HEK293T (cell line): ENCODE measurements around the gene RAB27B.

Experiments
- CTCF ChIA-PET: fragments of 350-600 bp; formaldehyde crosslinking; extraction: SDS; loops from one replicate; lab custom pipeline; 2021; ENCODE audit warnings: antibody characterized with exemption, inconsistent platforms; lab: Yijun Ruan, JAX
- POLR2A ChIA-PET: fragments of 350-600 bp; formaldehyde crosslinking; extraction: SDS; loops from one replicate; lab custom pipeline; 2020; ENCODE audit warnings: antibody characterized with exemption, inconsistent platforms; lab: Yijun Ruan, JAX
- DNase-seq: peaks from one replicate; pipeline ENCODE4 v3.0.0; 2012; ENCODE audit warnings: mixed read lengths; ENCODE audit errors: extremely low spot score
- ARNT ChIP-seq: fragments of 450-650 bp; IDR thresholded peaks from 2 replicates; pipeline ENCODE4 v1.6.1; 2017; ENCODE audit warnings: mild to moderate bottlenecking
- BHLHE40 ChIP-seq: fragments of 450-650 bp; IDR thresholded peaks from 2 replicates; pipeline ENCODE4 v1.6.1; 2016; ENCODE audit warnings: mild to moderate bottlenecking, moderate library complexity, borderline replicate concordance
- CTBP1 ChIP-seq: fragments of 450-650 bp; IDR thresholded peaks from 2 replicates; pipeline ENCODE4 v1.6.1; 2016; ENCODE audit warnings: borderline replicate concordance
- ELF4 ChIP-seq: fragments of 450-650 bp; IDR thresholded peaks from 2 replicates; pipeline ENCODE4 v1.6.1; 2017; ENCODE audit warnings: antibody characterized with exemption
- FOXA1 ChIP-seq: fragments of 450-650 bp; IDR thresholded peaks from 2 replicates; pipeline ENCODE4 v1.6.1; 2016; ENCODE audit warnings: mild to moderate bottlenecking
- FOXK2 ChIP-seq: fragments of 450-650 bp; IDR thresholded peaks from 2 replicates; pipeline ENCODE4 v1.6.1; 2016; ENCODE audit warnings: mild to moderate bottlenecking
- FOXM1 ChIP-seq: fragments of 450-650 bp; IDR thresholded peaks from 2 replicates; pipeline ENCODE4 v1.6.1; 2017; ENCODE audit warnings: mild to moderate bottlenecking, borderline replicate concordance
- HDGF ChIP-seq: fragments of 450-650 bp; IDR thresholded peaks from 2 replicates; pipeline ENCODE4 v1.6.1; 2017; ENCODE audit warnings: antibody characterized with exemption, borderline replicate concordance
- L3MBTL2 ChIP-seq: fragments of 450-650 bp; conservative IDR thresholded peaks from 2 replicates; pipeline ENCODE4 v1.6.1; 2016; ENCODE audit warnings: mild to moderate bottlenecking
- LEF1 ChIP-seq: fragments of 450-650 bp; IDR thresholded peaks from 2 replicates; pipeline ENCODE4 v1.6.1; 2017; ENCODE audit warnings: mild to moderate bottlenecking, borderline replicate concordance
- NFRKB ChIP-seq: fragments of 450-650 bp; IDR thresholded peaks from 2 replicates; pipeline ENCODE4 v1.6.1; 2016; ENCODE audit warnings: mild to moderate bottlenecking, moderate library complexity
- SP1 ChIP-seq: fragments of 450-650 bp; IDR thresholded peaks from 2 replicates; pipeline ENCODE4 v1.6.1; 2017
- SUZ12 ChIP-seq: fragments of 450-650 bp; IDR thresholded peaks from 2 replicates; pipeline ENCODE4 v1.6.1; 2016; ENCODE audit warnings: mild to moderate bottlenecking
- TARDBP ChIP-seq: fragments of 450-650 bp; IDR thresholded peaks from 2 replicates; pipeline ENCODE4 v1.6.1; 2016
- ZNF384 ChIP-seq: fragments of 450-650 bp; IDR thresholded peaks from 2 replicates; pipeline ENCODE4 v1.6.1; 2016
- TF ChIP-seq, protein P1 (sequence below): fragments of 450-650 bp; IDR thresholded peaks from 2 replicates; pipeline ENCODE4 v1.6.1; 2016

Gene RAB27B

DNA sequence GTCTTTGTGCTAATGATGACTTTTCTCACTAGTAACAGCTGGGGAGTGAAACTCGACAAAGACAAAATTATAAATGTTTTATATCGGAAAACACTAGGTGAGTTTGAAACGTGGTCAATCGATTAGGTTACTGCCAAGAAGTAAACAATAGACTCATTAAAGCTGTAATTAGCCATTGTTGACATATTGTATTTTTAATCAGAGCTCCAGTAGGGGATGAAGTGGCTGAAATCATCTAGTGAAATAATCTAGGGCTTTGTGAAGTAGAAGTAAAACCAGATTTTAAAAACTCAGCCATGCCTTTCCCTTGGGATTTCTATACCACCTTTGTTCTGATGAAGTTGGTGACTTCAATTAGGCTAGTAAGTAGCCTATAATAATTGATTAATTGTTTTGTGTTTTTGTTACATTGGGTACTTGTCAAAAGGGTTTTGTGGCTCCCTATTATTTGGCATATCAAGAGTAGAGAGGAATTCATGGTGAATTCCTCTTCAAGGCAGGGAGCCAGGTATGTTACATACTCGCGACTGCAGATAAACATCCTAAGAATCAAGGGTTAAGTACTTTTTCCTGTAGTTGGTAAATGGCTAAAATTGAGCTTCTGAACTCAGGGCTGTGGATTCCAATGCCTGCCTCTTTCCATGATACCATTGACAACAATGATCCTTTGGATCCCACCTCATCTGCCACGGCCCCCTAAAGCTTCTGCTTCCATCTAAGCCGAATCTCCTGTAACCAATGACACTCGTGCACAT is 31.6 kb downstream of the RAB27B start:
- TF ChIP-seq FOXA1 (no peak), FOXK2 (no peak), ZNF384 (no peak), L3MBTL2 (no peak), TARDBP (no peak), ELF4 (no peak), CTBP1 (no peak), LEF1 (no peak)
- TF ChIP-seq, protein P1, sequence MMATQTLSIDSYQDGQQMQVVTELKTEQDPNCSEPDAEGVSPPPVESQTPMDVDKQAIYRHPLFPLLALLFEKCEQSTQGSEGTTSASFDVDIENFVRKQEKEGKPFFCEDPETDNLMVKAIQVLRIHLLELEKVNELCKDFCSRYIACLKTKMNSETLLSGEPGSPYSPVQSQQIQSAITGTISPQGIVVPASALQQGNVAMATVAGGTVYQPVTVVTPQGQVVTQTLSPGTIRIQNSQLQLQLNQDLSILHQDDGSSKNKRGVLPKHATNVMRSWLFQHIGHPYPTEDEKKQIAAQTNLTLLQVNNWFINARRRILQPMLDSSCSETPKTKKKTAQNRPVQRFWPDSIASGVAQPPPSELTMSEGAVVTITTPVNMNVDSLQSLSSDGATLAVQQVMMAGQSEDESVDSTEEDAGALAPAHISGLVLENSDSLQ = no peak
- ChIA-PET CTCF (no interaction called here), POLR2A (no interaction called here)
- DNase-seq = no peak

DNA sequence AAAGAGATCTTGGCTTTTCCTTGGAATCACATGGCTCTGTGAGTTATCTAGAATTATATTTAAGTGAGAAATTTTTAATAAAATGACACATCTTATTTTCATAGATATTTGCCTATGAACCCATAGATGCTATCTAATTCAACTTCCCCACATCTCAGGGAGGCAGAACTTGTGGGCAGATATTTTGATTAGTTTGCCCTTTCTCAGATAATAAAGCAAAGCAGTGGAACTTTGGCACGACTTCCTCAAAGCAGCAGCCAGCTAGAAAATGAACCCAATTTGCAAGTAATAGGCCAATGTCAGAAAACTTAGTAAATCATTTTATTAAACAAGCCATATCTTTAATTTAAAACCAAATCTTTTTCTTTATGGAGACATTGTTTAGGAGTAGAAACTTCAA is 32.7 kb downstream of the RAB27B start:
- TF ChIP-seq LEF1 = no peak
- TF ChIP-seq HDGF = no peak
- no peak for TF ChIP-seq SP1
- no peak for TF ChIP-seq FOXM1
- TF ChIP-seq ZNF384 = no peak
- no peak for TF ChIP-seq BHLHE40
- TF ChIP-seq, protein P1 = no peak
- TF ChIP-seq ELF4 = no peak
- TF ChIP-seq FOXK2 = no peak
- TF ChIP-seq TARDBP = no peak
- TF ChIP-seq CTBP1 = no peak
- TF ChIP-seq NFRKB = no peak
- no peak for TF ChIP-seq SUZ12
- ChIA-PET CTCF (no interaction called here), POLR2A (no interaction called here)
- no peak for DNase-seq

DNA sequence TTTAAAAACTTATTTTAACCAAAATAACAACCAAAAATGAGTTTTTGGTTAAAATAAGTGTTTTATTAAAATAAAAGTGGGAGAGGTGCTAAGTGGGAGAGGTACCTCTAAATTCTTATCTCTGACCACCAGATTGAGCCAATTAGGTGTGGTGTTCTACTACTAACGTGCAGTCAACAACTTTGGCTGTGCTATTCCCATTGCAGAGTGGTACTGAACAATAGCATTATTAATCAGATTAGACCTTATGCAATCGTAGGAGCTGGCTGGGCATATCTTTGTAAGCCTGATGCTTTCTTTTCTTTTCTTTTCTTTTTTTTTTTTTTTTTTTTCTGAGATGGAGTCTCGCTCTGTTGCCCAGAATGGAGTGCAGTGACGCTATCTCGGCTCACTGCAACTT is 38.9 kb downstream of the RAB27B start:
- ChIA-PET CTCF (no interaction called here), POLR2A (no interaction called here)
- DNase-seq = no peak
- TF ChIP-seq CTBP1 = no peak
- no peak for TF ChIP-seq TARDBP
- no peak for TF ChIP-seq ZNF384
- TF ChIP-seq, protein P1 = no peak
- TF ChIP-seq BHLHE40 = no peak
- TF ChIP-seq NFRKB = no peak
- no peak for TF ChIP-seq HDGF
- no peak for TF ChIP-seq ELF4
- no peak for TF ChIP-seq FOXM1
- TF ChIP-seq L3MBTL2 = no peak
- TF ChIP-seq SUZ12 = no peak
- no peak for TF ChIP-seq FOXA1

DNA sequence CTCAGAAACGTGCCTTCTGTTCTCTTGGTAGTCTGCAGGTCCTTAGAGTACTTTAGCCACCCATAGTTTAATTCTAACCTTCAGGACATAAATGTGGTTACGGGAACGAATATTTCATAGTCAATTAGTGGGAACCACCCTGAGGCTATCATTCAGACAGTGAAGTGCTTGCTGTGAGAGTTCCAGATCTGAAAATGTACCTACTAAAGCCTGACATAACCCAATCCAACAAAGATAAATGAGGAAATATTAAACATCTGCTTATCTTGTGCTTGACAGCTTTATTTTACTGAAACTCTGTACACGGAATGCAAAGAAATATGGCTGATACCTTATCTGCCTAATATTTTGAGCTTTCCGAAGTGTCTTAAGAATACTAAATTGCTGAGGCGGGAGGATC is 43.0 kb downstream of the RAB27B start:
- TF ChIP-seq, protein P1 = no peak
- TF ChIP-seq SUZ12 = no peak
- TF ChIP-seq FOXK2 = no peak
- no peak for TF ChIP-seq HDGF
- no peak for TF ChIP-seq ZNF384
- TF ChIP-seq NFRKB = no peak
- TF ChIP-seq FOXA1 = no peak
- TF ChIP-seq CTBP1 = no peak
- no peak for TF ChIP-seq ARNT
- TF ChIP-seq L3MBTL2 = no peak
- no peak for TF ChIP-seq LEF1
- no peak for TF ChIP-seq BHLHE40
- no peak for TF ChIP-seq TARDBP
- TF ChIP-seq FOXM1 = no peak
- TF ChIP-seq ELF4 = no peak
- no peak for TF ChIP-seq SP1
- CTCF ChIA-PET = no interaction called here

DNA sequence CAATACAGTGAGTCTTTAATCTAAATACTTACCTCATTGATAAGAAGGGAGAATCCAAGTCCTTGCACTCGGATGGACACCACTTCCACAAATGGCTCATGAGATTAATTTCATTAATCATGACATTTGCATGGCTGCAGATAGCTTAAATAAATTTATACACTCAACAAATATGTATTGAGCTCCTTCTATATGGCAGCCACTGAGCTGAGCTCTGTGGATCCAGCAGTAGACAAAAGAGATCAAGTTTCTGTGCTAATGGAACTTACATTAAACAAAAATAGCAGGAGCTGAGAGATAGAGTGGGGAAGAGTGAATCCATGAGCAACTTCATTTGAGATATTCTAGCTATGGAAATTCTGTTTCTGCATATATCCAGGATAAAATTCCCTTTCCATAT is 44.4 kb downstream of the RAB27B start:
- no peak for DNase-seq
- ChIA-PET POLR2A (no interaction called here), CTCF (no interaction called here)
- TF ChIP-seq HDGF (no peak), BHLHE40 (no peak), ZNF384 (no peak), L3MBTL2 (no peak), CTBP1 (no peak), TARDBP (no peak), ELF4 (no peak), LEF1 (no peak), SUZ12 (no peak), FOXM1 (no peak), FOXA1 (no peak), SP1 (no peak), ARNT (no peak), NFRKB (no peak), FOXK2 (no peak)
- TF ChIP-seq, protein P1 = no peak

More for the DNA sequence above, 43.0 kb downstream of the RAB27B start:
- DNase-seq = no peak
- POLR2A ChIA-PET = no interaction called here
